HepG2 (cell line): ENCODE results near the gene CD4. TPM values are rescaled to one million over a fixed set of nuclear protein-coding genes. Genes with fewer than 3 reads are reported as not detected.

Source experiments
- ATAC-seq: fragments of 200-7000 bp; cut with Tn5 transposase; 3 replicates; pipeline ENCODE4 v1.9.1; 2020; ENCODE audit warnings: mild to moderate bottlenecking, moderate library complexity
- BruUV-seq: library from RNA; stranded (reverse); fragments of 400-500 nt; replicated peaks from 2 replicates; lab custom pipeline; 2021; lab: Mats Ljungman, UMichigan
- CTCF ChIA-PET: fragments of 300-600 bp; formaldehyde crosslinking; extraction: SDS; loops from one replicate; lab custom pipeline; 2021; ENCODE audit warnings: low total read pairs, inconsistent platforms, low intra/inter-chr PET ratio; lab: Yijun Ruan, JAX
- POLR2A ChIA-PET: fragments of 350-600 bp; sonication (Branson Sonifier 250); formaldehyde crosslinking; loops from one replicate; lab custom pipeline; 2020; ENCODE audit warnings: antibody characterized with exemption, inconsistent platforms; lab: Yijun Ruan, JAX
- DNase-seq: peaks from one replicate; pipeline ENCODE4 v3.0.0-alpha.2; 2015; ENCODE audit warnings: low spot score
- FAIRE-seq: peaks from 3 replicates; lab custom pipeline; 2011; peaks lifted over from hg19 to GRCh38; lab: Jason Lieb, UNC
- H2AFZ ChIP-seq: one replicate; pipeline ENCODE4 v1.6.1; 2011; ENCODE audit warnings: low read length, inconsistent platforms
- H3K27ac ChIP-seq: fragments of 300-600 bp; 3 replicates; pipeline ENCODE4 v1.8.0; 2011; ENCODE audit warnings: mixed run types, mild to moderate bottlenecking, mixed read lengths, low read length, inconsistent platforms; ENCODE audit not compliant: insufficient read depth; ENCODE audit errors: extremely low read length
- H3K27me3 ChIP-seq, 2 experiments: fragments of 200-600 bp in 1 of 2; 2 replicates in 1 of 2; 3 replicates in 1 of 2; pipeline versions ENCODE4 v1.6.0 to v1.8.0; 2011; ENCODE audit warnings: low read length in 2 of 2, mild to moderate bottlenecking in 2 of 2, moderate library complexity in 2 of 2, inconsistent platforms in 1 of 2; ENCODE audit not compliant: insufficient read depth in 2 of 2, control insufficient read depth in 1 of 2
- H3K36me3 ChIP-seq, 2 experiments: fragments of 200-600 bp in 1 of 2; replicated peaks in 1 of 2; 2 replicates in 1 of 2; 3 replicates in 1 of 2; pipeline versions ENCODE4 v1.5.1 to v1.8.0; 2011; ENCODE audit warnings: low read length in 2 of 2, inconsistent platforms in 1 of 2; ENCODE audit not compliant: insufficient read depth in 2 of 2, control insufficient read depth in 1 of 2
- H3K4me1 ChIP-seq: 2 replicates; pipeline ENCODE4 v1.5.1; 2012; ENCODE audit warnings: low read length, inconsistent platforms; ENCODE audit not compliant: insufficient read depth
- H3K4me2 ChIP-seq: 2 replicates; pipeline ENCODE4 v1.6.0; 2011; ENCODE audit warnings: low read depth, low read length, inconsistent platforms
- H3K4me3 ChIP-seq, 3 experiments: fragments of 200-600 bp in 1 of 3; sonication (generic), shearing (Covaris generic) in 1 of 3; replicated peaks in 1 of 3; 2 replicates each; pipeline ENCODE4 v1.5.1; 2011 to 2016; ENCODE audit warnings: low read length in 3 of 3, inconsistent platforms in 2 of 3, low read depth in 2 of 3, mild to moderate bottlenecking in 2 of 3, control low read depth in 1 of 3, mixed read lengths in 1 of 3; ENCODE audit not compliant: insufficient read depth in 1 of 3
- H3K79me2 ChIP-seq: one replicate; pipeline ENCODE4 v1.6.1; 2011; ENCODE audit warnings: low read length, inconsistent platforms; ENCODE audit not compliant: insufficient read depth
- H3K9ac ChIP-seq: 2 replicates; pipeline ENCODE4 v1.6.0; 2011; ENCODE audit warnings: mild to moderate bottlenecking, low read depth, low read length, inconsistent platforms; ENCODE audit not compliant: insufficient read depth
- H3K9me3 ChIP-seq: 2 replicates; pipeline ENCODE4 v1.5.1; 2012; ENCODE audit warnings: mild to moderate bottlenecking, low read length
- H4K20me1 ChIP-seq: 2 replicates; pipeline ENCODE4 v1.6.0; 2011; ENCODE audit warnings: inconsistent platforms, mild to moderate bottlenecking, low read length, moderate library complexity; ENCODE audit not compliant: insufficient read depth
- E2F2 ChIP-seq: sonication (generic); formaldehyde crosslinking; IDR thresholded peaks from 2 replicates; pipeline ENCODE4 v1.4.0; 2020; ENCODE audit warnings: missing genetic modification reagents, borderline replicate concordance
- FOXC1 ChIP-seq: sonication (generic); formaldehyde crosslinking; IDR thresholded peaks from 2 replicates; pipeline ENCODE4 v1.8.0; 2022; ENCODE audit warnings: mild to moderate bottlenecking, missing genetic modification reagents, borderline replicate concordance
- GFI1 ChIP-seq: sonication (generic); formaldehyde crosslinking; IDR thresholded peaks from 2 replicates; pipeline ENCODE4 v1.5.0; 2020; ENCODE audit warnings: missing genetic modification reagents, mild to moderate bottlenecking, borderline replicate concordance
- GMEB2 ChIP-seq: IDR thresholded peaks from 2 replicates; pipeline ENCODE4 v1.6.1; 2016; ENCODE audit warnings: missing biosample characterization, missing genetic modification reagents, low read depth
- HOXA9 ChIP-seq: sonication (generic); formaldehyde crosslinking; IDR thresholded peaks from 2 replicates; pipeline ENCODE4 v1.8.1; 2022; ENCODE audit warnings: missing genetic modification reagents, mild to moderate bottlenecking, moderate library complexity, borderline replicate concordance
- KDM2A ChIP-seq: sonication (generic); formaldehyde crosslinking; IDR thresholded peaks from 2 replicates; pipeline ENCODE4 v1.4.0; 2020; ENCODE audit warnings: low read depth, missing genetic modification reagents, borderline replicate concordance
- KLF13 ChIP-seq: sonication (generic); formaldehyde crosslinking; IDR thresholded peaks from 2 replicates; pipeline ENCODE4 v1.4.0; 2020; ENCODE audit warnings: mild to moderate bottlenecking, missing genetic modification reagents
- SKIL ChIP-seq: sonication (generic); formaldehyde crosslinking; IDR thresholded peaks from 2 replicates; pipeline ENCODE4 v1.8.0; 2022; ENCODE audit warnings: missing genetic modification reagents, mild to moderate bottlenecking, moderate library complexity, borderline replicate concordance
- TOE1 ChIP-seq: sonication (generic); formaldehyde crosslinking; IDR thresholded peaks from 2 replicates; pipeline ENCODE4 v1.4.0; 2020; ENCODE audit warnings: mild to moderate bottlenecking, missing genetic modification reagents
- TOPORS ChIP-seq: sonication (generic); formaldehyde crosslinking; IDR thresholded peaks from 2 replicates; pipeline ENCODE4 v1.8.0; 2023; ENCODE audit warnings: mild to moderate bottlenecking, missing genetic modification reagents
- ZGPAT ChIP-seq: IDR thresholded peaks from 2 replicates; pipeline ENCODE4 v1.6.1; 2016; ENCODE audit warnings: mild to moderate bottlenecking
- ZIK1 ChIP-seq: sonication (generic); formaldehyde crosslinking; IDR thresholded peaks from 2 replicates; pipeline ENCODE4 v1.5.0; 2020; ENCODE audit warnings: mild to moderate bottlenecking, low read depth, missing genetic modification reagents, borderline replicate concordance
- ZNF235 ChIP-seq: sonication (generic); formaldehyde crosslinking; IDR thresholded peaks from 2 replicates; pipeline ENCODE4 v1.8.1; 2023; ENCODE audit warnings: mild to moderate bottlenecking, missing genetic modification reagents, borderline replicate concordance
- ZNF367 ChIP-seq: sonication (generic); formaldehyde crosslinking; IDR thresholded peaks from 2 replicates; pipeline ENCODE4 v1.4.0; 2020; ENCODE audit warnings: missing genetic modification reagents, borderline replicate concordance
- ZNF572 ChIP-seq: sonication (generic); formaldehyde crosslinking; IDR thresholded peaks from 2 replicates; pipeline ENCODE4 v1.5.1; 2020; ENCODE audit warnings: mild to moderate bottlenecking, missing genetic modification reagents
- ZNF746 ChIP-seq: sonication (generic); formaldehyde crosslinking; IDR thresholded peaks from 2 replicates; pipeline ENCODE4 v1.8.0; 2022; ENCODE audit warnings: mild to moderate bottlenecking, missing genetic modification reagents
- WGBS: methylation state at CpG from one replicate; pipeline ENCODE4 v1.1.6; 2017; ENCODE audit warnings: low lambda C conversion rate; 5-methylcytosine and 5-hydroxymethylcytosine counted together
- in situ Hi-C: cut with HindIII; loops from 2 replicates; pipeline ENCODE4 v1.10.0; 2017; ENCODE audit warnings: low pct_unique_long_range_greater_than_20kb; ENCODE audit not compliant: extremely low pct_ligation_motif_present
- intact Hi-C: fragments of 100-400 bp; cut with micrococcal nuclease; formaldehyde crosslinking; loops from one replicate; pipeline ENCODE4 v1.10.0; 2022; ENCODE audit not compliant: unreplicated experiment
- polyA plus RNA-seq, 8 experiments: library from polyadenylated mRNA; depleted of rRNA in 3 of 8; stranded (reverse) in 7 of 8; unstranded in 1 of 8; fragments of >200 nt; fragmentation: Illumina TruSeq in 4 of 8; extraction: Trizol in 4 of 8; gene quantifications; 2 replicates each; pipeline versions ENCODE4 v1.2.1 to v1.2.3, GENCODE V29; 2011 to 2016; ENCODE audit warnings: low read depth in 4 of 8, missing spikeins in 1 of 8, mixed read lengths in 1 of 8; ENCODE audit not compliant: insufficient read depth in 1 of 8
- total RNA-seq, 5 experiments: library from RNA; depleted of rRNA; stranded (reverse); fragments of >200 nt; fragmentation: Illumina TruSeq; extraction: Trizol; gene quantifications; 2 replicates each; pipeline ENCODE4 v1.2.3, GENCODE V29; 2016; ENCODE audit warnings: low read depth in 1 of 5

Gene CD4
- total and polyA plus RNA-seq, 2 of the 13 experiments (the other 11 are each of a cell fraction or from before 2014, with no cell fraction given): 0.07 to 0.95 TPM

- BruUV-seq: no TSS peak
- no peaks in the 10 kb centered on the region for H3K79me2 ChIP-seq
- in situ Hi-C loops (no loop called here), intact Hi-C loops (no loop called here)
- H4K20me1 ChIP-seq: no peaks in the 10 kb centered on the region
- POLR2A ChIA-PET: no interaction called here
- no peak overlapping the region for H3K4me3 ChIP-seq
- ATAC-seq (no peak), FAIRE-seq (no peak), DNase-seq (no peak)
- WGBS: 91% methylated on average over 4 of the region's 4 CpGs
- H3K9ac ChIP-seq: no peak overlapping the region
- H3K27ac ChIP-seq: no peak overlapping the region
- peaks cover 15 to 25% of the 10 kb centered on the region in 2 experiments; a peak in 4 of 5 replicates for H3K36me3 ChIP-seq
- no peaks in the 10 kb centered on the region for H3K9me3 ChIP-seq
- CTCF ChIA-PET: no interaction called here
- no peaks in the 10 kb centered on the region for H3K4me1 ChIP-seq
- no peaks in the 10 kb centered on the region for H3K27me3 ChIP-seq
- no peak overlapping the region for H3K4me2 ChIP-seq
- H2AFZ ChIP-seq: no peak overlapping the region
- no peak for TF ChIP-seq ZNF746
- no peak for TF ChIP-seq E2F2 (CRISPR knock-in tag)
- TF ChIP-seq GFI1: no peak
- TF ChIP-seq KLF13 (CRISPR knock-in tag): no peak
- no peak for TF ChIP-seq SKIL (CRISPR knock-in tag)
- TF ChIP-seq GMEB2 (CRISPR knock-in tag): no peak
- TF ChIP-seq ZNF367 (CRISPR knock-in tag): no peak
- TF ChIP-seq ZNF572 (CRISPR knock-in tag): no peak
- no peak for TF ChIP-seq ZGPAT (CRISPR knock-in tag)
- no peak for TF ChIP-seq ZIK1 (CRISPR knock-in tag)
- no peak for TF ChIP-seq TOE1 (CRISPR knock-in tag)
- TF ChIP-seq ZNF235 (CRISPR knock-in tag): no peak
- TF ChIP-seq TOPORS (CRISPR knock-in tag): no peak
- TF ChIP-seq KDM2A: no peak
- no peak for TF ChIP-seq HOXA9 (CRISPR knock-in tag)
- no peak for TF ChIP-seq FOXC1
Observed at GRCh38 chr12:6842075-6842474, 52.7 kb downstream of the CD4 start.
